SK-N-MC (cell line): ENCODE results near the gene SERBP1.

Experiments used
- DNase-seq: peaks from one replicate; pipeline ENCODE4 v3.0.0-alpha.2; 2011; ENCODE audit warnings: low read depth, low spot score
- H3K27ac ChIP-seq: fragments of 200-600 bp; sonication (generic); 2 replicates; pipeline ENCODE4 v1.5.1; 2016; ENCODE audit warnings: mixed run types
- H3K36me3 ChIP-seq: fragments of 200-600 bp; sonication (generic); 2 replicates; pipeline ENCODE4 v1.6.1; 2017; ENCODE audit warnings: antibody characterized with exemption, low read length, mixed read lengths; ENCODE audit not compliant: insufficient read depth
- H3K4me3 ChIP-seq: fragments of 200-600 bp; sonication (generic); 2 replicates; pipeline ENCODE4 v1.5.1; 2016
- H3K9ac ChIP-seq: fragments of 200-600 bp; sonication (generic); 2 replicates; pipeline ENCODE4 v1.8.0; 2017; ENCODE audit warnings: mixed run types, mixed read lengths; ENCODE audit not compliant: insufficient read length
- H3K9me3 ChIP-seq: fragments of 200-600 bp; sonication (generic); 2 replicates; pipeline ENCODE4 v1.6.1; 2017; ENCODE audit warnings: low read depth, mild to moderate bottlenecking, antibody characterized with exemption, low read length, moderate library complexity, mixed read lengths
- EZH2 ChIP-seq: fragments of 200-600 bp; sonication (generic); IDR thresholded peaks from one replicate; pipeline ENCODE4 v1.6.1; 2017; ENCODE audit warnings: antibody characterized with exemption
- FOXP2 ChIP-seq: optimal IDR thresholded peaks from 2 replicates; pipeline ENCODE3; 2011; ENCODE audit warnings: mild to moderate bottlenecking, moderate library complexity; ENCODE audit not compliant: insufficient read depth; ENCODE audit errors: extremely low read length, control extremely low read depth
- POLR2AphosphoS5 ChIP-seq: IDR thresholded peaks from 2 replicates; pipeline ENCODE4 v1.6.1; 2012; ENCODE audit warnings: mild to moderate bottlenecking, low read depth, low read length, borderline replicate concordance

The SERBP1 gene

GRCh38 chr1:67441739-67442281, 11.6 kb upstream of the SERBP1 start:
- no peaks in the 10 kb centered on the region for H3K36me3 ChIP-seq

DNA sequence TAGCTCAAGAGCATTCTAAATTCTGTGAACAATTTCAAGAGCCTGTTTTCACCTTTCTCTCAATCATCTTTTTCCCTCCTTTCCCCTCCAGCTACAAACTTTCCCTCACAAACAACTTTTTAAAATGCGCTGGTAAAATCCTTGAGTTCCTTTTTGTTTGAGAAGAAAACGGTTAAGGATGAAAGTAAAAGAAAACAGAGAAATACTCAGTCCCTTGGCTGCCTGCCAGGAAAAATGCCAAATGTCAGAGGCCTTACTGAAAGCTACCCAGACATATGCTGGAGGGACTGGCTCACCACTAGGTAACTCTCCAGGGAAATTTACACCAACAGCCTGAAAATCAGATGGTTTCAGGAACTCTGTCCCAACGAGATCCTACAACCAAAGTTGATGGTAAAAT, 11.0 kb upstream of the SERBP1 start:
- no peaks in the 10 kb centered on the region for H3K36me3 ChIP-seq

More at GRCh38 chr1:67441739-67442281, 11.6 kb upstream of the SERBP1 start:
- TF ChIP-seq FOXP2: no peak
- no peak for TF ChIP-seq EZH2
- no peak for TF ChIP-seq POLR2AphosphoS5
- DNase-seq: no peak
- H3K27ac ChIP-seq: no peak overlapping the region
- no peak overlapping the region for H3K9ac ChIP-seq
- no peak overlapping the region for H3K4me3 ChIP-seq
- no peaks in the 10 kb centered on the region for H3K9me3 ChIP-seq

GRCh38 chr1:67440339-67440738, 10.1 kb upstream of the SERBP1 start:
- Histone ChIP-seq H3K27ac (no peak overlapping the region), H3K9me3 (no peaks in the 10 kb centered on the region), H3K9ac (no peak overlapping the region), H3K36me3 (no peaks in the 10 kb centered on the region), H3K4me3 (no peak overlapping the region)
- no peak for TF ChIP-seq FOXP2
- TF ChIP-seq EZH2: no peak
- TF ChIP-seq POLR2AphosphoS5: no peak
- no peak for DNase-seq

More for the DNA sequence above, 11.0 kb upstream of the SERBP1 start:
- Histone ChIP-seq H3K27ac (no peak overlapping the region), H3K9me3 (no peaks in the 10 kb centered on the region), H3K9ac (peak overlapping the region; percentile 11), H3K4me3 (no peak overlapping the region)
- TF ChIP-seq EZH2 (no peak), POLR2AphosphoS5 (no peak), FOXP2 (no peak)
- DNase-seq: no peak

- Histone ChIP-seq H3K4me3 (no peak overlapping the region), H3K9me3 (no peaks in the 10 kb centered on the region), H3K9ac (no peak overlapping the region), H3K36me3 (no peaks in the 10 kb centered on the region), H3K27ac (no peak overlapping the region)
- no peak for DNase-seq
- TF ChIP-seq FOXP2 (no peak), EZH2 (no peak), POLR2AphosphoS5 (no peak)
Observed at GRCh38 chr1:67439277-67440029, 9.3 kb upstream of the SERBP1 start.

GRCh38 chr1:67437961-67438360, 7.8 kb upstream of the SERBP1 start:
- no peak for DNase-seq
- Histone ChIP-seq H3K36me3 (no peaks in the 10 kb centered on the region), H3K9me3 (no peaks in the 10 kb centered on the region), H3K27ac (no peak overlapping the region), H3K4me3 (0 out of 2 replicates have a peak overlapping the region, but pooled peaks have one; percentile 11), H3K9ac (no peak overlapping the region)
- TF ChIP-seq FOXP2: no peak

GRCh38 chr1:67436511-67437055, 6.4 kb upstream of the SERBP1 start:
- Histone ChIP-seq H3K27ac (no peak overlapping the region), H3K9ac (no peak overlapping the region), H3K9me3 (no peaks in the 10 kb centered on the region), H3K36me3 (no peaks in the 10 kb centered on the region), H3K4me3 (no peak overlapping the region)
- TF ChIP-seq FOXP2 (no peak), EZH2 (no peak), POLR2AphosphoS5 (no peak)
- no peak for DNase-seq

- no peak overlapping the region for H3K4me3 ChIP-seq
- no peak overlapping the region for H3K9ac ChIP-seq
- no peak overlapping the region for H3K27ac ChIP-seq
- no peak for DNase-seq
- TF ChIP-seq EZH2 (no peak), POLR2AphosphoS5 (no peak), FOXP2 (no peak)
- peaks cover 2% of the 10 kb centered on the region; the same call in 1 of the 2 replicates for H3K36me3 ChIP-seq
- H3K9me3 ChIP-seq: no peaks in the 10 kb centered on the region
Observed at GRCh38 chr1:67434491-67434890, 4.3 kb upstream of the SERBP1 start.

DNA sequence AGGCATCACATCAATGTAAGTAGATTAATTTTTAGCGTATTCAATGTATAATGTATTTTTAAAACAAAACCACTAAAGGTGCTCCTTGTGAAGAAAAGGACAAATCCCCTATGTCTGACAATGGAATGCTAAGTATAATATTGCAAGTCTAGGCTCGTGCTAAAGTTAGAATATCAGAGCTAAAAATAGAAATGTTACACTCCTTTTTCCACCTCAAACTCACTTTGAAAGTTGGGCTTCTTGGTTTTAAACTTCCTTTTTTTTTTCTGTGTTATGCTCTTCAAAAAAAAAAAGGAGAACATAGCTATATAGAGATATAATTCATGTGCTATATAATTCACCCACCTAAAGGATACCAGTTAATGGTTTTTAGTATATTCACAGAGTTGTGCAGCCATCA, 3.6 kb upstream of the SERBP1 start:
- Histone ChIP-seq H3K4me3 (no peak overlapping the region), H3K9ac (no peak overlapping the region), H3K36me3 (peaks cover 9% of the 10 kb centered on the region), H3K27ac (peak overlapping the region; percentile 43; the same call in 1 of the 2 replicates), H3K9me3 (no peaks in the 10 kb centered on the region)
- TF ChIP-seq EZH2: no peak
- no peak for TF ChIP-seq FOXP2
- no peak for TF ChIP-seq POLR2AphosphoS5
- DNase-seq: no peak

- no peak for DNase-seq
- peak overlapping the region; percentile 96 for H3K27ac ChIP-seq
- H3K4me3 ChIP-seq: no peak overlapping the region
- H3K9ac ChIP-seq: peak overlapping the region; percentile 95
- peaks cover 20% of the 10 kb centered on the region for H3K36me3 ChIP-seq
- no peak for TF ChIP-seq EZH2
- TF ChIP-seq FOXP2: no peak
- TF ChIP-seq POLR2AphosphoS5: no peak
- H3K9me3 ChIP-seq: no peaks in the 10 kb centered on the region
Observed at GRCh38 chr1:67432745-67433144, 2.5 kb upstream of the SERBP1 start.
